Testis (tissue), 3 donors: ENCODE data around the gene DAB2IP. TPM values are rescaled to one million over a fixed set of nuclear protein-coding genes. Genes with fewer than 3 reads are reported as not detected.

Experiments used
- DNase-seq: peaks from one replicate; pipeline ENCODE4 v3.0.0-alpha.2; 2019
- H3K27ac ChIP-seq, 2 donors: fragments of 200-600 bp; sonication (generic); one replicate each; pipeline ENCODE4 v1.5.1; 2019
- H3K27me3 ChIP-seq: fragments of 200-600 bp; sonication (generic); one replicate; pipeline ENCODE4 v1.5.1; 2019
- H3K36me3 ChIP-seq: fragments of 200-600 bp; sonication (generic); one replicate; pipeline ENCODE4 v1.5.1; 2017; ENCODE audit warnings: low read depth; ENCODE audit errors: missing control alignments
- H3K4me1 ChIP-seq: fragments of 200-600 bp; sonication (generic); one replicate; pipeline ENCODE4 v1.5.1; 2019
- H3K4me3 ChIP-seq, 2 donors: fragments of 200-600 bp; sonication (generic); one replicate each; pipeline ENCODE4 v1.5.1; 2017 to 2019
- H3K9me3 ChIP-seq: fragments of 200-600 bp; sonication (generic); one replicate; pipeline ENCODE4 v1.5.1; 2017
- CTCF ChIP-seq, 3 experiments: fragments of 450-650 bp in 2 of 3; fragments of 200-600 bp in 1 of 3; sonication (generic) in 1 of 3; IDR thresholded peaks; one replicate each; pipeline ENCODE4 v1.5.1; 2016 to 2019; ENCODE audit warnings: antibody characterized with exemption in 3 of 3, mild to moderate bottlenecking in 2 of 3, moderate library complexity in 1 of 3
- POLR2A ChIP-seq: fragments of 450-650 bp; IDR thresholded peaks from one replicate; pipeline ENCODE4 v1.6.1; 2017; ENCODE audit warnings: antibody characterized with exemption, mild to moderate bottlenecking, moderate library complexity
- WGBS, 2 donors: methylation state at CpG; one replicate each; pipeline ENCODE4 v1.1.5; 2018; 5-methylcytosine and 5-hydroxymethylcytosine counted together
- intact Hi-C: fragments of 100-400 bp; cut with DNase I; formaldehyde crosslinking; loops from one replicate; pipeline ENCODE4 v1.15.1; 2023; ENCODE audit warnings: low total_unique reads
- polyA plus RNA-seq: library from polyadenylated mRNA; stranded (reverse); fragments of 350-450 nt; fragmentation: Illumina TruSeq; extraction: RNeasy Lipid Tissue Mini Kit (QIAGEN cat#74804); gene quantifications from one replicate; pipeline ENCODE4 v1.2.3, GENCODE V29; 2014; ENCODE audit warnings: low read depth, low replicate concordance; ENCODE audit not compliant: insufficient read depth
- total RNA-seq, 2 donors: library from RNA; depleted of rRNA; stranded (reverse); fragments of >200 nt; gene quantifications; one replicate each; pipeline ENCODE4 v1.2.3, GENCODE V29; 2016

The DAB2IP gene
- total and polyA plus RNA-seq, 3 donors from 2014 or later: 57.7 to 136 (median 102) TPM

DNA sequence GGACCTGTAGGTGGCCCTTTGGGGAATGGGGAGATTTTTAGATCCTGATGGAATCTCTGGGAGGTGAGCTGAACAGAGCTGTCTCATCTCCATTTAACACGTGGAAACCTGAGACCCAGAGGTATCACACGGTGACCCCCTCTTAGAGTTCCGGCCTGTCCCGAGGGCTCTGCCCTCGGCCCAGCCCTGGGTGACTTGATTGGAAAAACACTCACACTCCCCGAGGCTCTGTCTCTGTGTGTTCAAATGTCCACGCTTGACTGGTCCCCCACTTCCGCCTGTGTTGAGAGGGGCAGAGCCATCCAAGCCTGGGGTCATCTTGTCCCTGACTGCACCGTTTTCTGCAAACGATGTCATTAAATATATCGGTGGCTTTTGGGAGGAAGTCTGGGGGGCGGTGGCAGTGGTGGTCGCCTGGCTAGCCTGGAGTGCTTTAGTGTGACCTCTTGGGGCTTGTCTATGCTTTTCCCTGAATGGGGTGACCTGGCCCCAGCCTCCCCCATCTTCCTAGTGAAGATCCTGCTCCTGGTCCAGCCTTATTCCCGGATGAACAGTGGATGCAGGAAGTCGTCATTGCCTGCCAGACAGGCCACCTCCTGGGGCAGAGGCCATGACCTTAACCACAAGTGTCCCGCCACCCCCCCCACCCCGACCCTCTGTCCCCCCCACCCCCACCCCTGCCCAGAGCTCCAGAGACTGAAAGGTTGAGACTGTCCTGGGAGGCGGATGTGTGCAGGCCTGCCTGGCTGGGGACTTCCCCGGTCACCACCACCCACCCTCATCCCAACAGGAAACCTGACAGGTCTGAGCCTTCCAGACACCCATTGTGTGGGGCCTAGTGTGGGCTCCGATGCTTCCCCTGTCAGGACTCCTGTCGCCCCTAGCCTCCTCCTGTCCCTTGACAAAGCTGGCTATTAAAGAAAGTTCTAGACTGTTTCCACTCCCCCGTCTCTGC lies 5.3 kb upstream of the DAB2IP start:
- intact Hi-C loops: no loop called here
- Histone ChIP-seq H3K4me1 (peaks cover 10% of the 10 kb centered on the region), H3K4me3 (no peak overlapping the region), H3K27me3 (no peaks in the 10 kb centered on the region), H3K36me3 (no peaks in the 10 kb centered on the region), H3K9me3 (no peaks in the 10 kb centered on the region), H3K27ac (no peak overlapping the region)
- WGBS, 2 donors: 75 to 82% methylated on average over 19 to 22 of the region's 22 CpGs
- DNase-seq: no peak
- no peak for TF ChIP-seq POLR2A
- no peak for TF ChIP-seq CTCF (IDR thresholded peaks at IDR 0.05)

DNA sequence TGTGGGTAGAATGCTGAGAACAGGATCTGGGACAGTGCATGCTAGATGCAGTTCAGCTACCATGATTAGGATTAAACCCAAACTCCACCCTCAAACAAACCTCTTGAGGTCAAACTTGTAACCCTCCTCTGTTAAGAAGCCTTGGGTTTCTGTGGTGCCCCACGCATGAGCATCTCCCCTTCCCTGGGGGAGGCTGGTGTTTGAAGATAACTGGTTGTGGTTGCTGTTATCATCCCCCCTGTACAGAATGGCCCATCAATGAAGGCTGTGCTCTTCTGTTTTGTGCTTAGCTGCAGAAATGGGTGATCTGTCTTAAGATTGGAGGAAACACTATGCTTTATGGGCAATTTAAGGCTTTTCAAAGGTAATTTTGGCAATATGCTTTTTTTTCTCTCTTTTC lies 4.4 kb upstream of the DAB2IP start:
- no peaks in the 10 kb centered on the region for H3K27me3 ChIP-seq
- intact Hi-C loops: no loop called here
- no peak overlapping the region for H3K27ac ChIP-seq
- no peak for DNase-seq
- peaks cover 13% of the 10 kb centered on the region for H3K4me1 ChIP-seq
- H3K9me3 ChIP-seq: no peaks in the 10 kb centered on the region
- no peak overlapping the region for H3K4me3 ChIP-seq
- no peak for TF ChIP-seq POLR2A
- no peak for TF ChIP-seq CTCF (IDR thresholded peaks at IDR 0.05)
- H3K36me3 ChIP-seq: no peaks in the 10 kb centered on the region
- 61 to 91% methylated on average over 1 of the region's 1 CpG for WGBS, 2 donors

DNA sequence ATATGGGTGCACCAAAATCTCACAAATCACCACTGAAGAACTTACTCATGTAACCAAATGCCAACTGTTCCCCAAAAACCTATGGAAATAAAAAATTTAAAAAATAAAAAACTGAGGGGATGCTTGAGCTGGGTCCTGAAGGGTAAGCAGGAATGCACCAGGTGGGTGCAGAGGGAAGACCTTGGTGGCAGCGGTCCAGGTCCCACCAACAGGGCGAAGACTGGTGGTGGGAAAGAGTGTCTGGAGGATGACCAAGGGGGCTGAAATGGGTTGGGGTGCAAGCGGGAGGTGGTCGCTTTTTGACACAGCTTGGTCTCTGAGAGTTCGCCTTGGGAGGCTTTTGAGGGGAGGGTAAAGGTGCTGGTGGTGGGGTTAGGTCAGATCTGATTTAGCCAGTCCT lies 3.3 kb upstream of the DAB2IP start:
- Histone ChIP-seq H3K9me3 (no peaks in the 10 kb centered on the region), H3K4me3 (no peak overlapping the region), H3K27ac (no peak overlapping the region), H3K4me1 (peaks cover 21% of the 10 kb centered on the region), H3K27me3 (no peaks in the 10 kb centered on the region), H3K36me3 (no peaks in the 10 kb centered on the region)
- TF ChIP-seq CTCF (IDR thresholded peaks at IDR 0.05) (no peak), POLR2A (no peak)
- DNase-seq: no peak
- intact Hi-C loops: no loop called here
- 96 to 97% methylated on average over 5 of the region's 5 CpGs for WGBS, 2 donors

DNA sequence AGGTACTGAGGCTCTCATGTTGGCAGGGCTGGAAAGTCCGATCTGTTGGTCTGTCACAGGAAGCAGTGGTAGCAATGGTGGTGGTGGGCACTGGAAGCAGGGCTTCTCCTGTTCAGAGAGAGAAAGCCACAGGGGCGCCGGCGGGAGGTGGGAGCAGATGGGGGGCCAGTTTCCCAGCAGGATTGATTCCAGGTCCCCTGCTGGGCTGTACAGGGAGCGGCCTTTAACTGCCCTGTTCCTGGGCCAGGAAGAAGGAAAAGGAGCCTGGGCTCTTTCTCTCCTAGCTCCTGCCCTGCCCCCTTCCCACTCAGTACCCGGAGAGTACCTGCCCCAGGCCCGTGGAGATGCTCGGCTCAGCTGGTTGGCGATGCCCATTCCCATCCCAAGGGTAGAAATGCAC lies 2.6 kb upstream of the DAB2IP start:
- 78 to 91% methylated on average over 4 to 9 of the region's 9 CpGs for WGBS, 2 donors
- no peak overlapping the region for H3K27ac ChIP-seq

More for the DNA sequence above, 2.6 kb upstream of the DAB2IP start:
- no peaks in the 10 kb centered on the region for H3K27me3 ChIP-seq
- H3K36me3 ChIP-seq: no peaks in the 10 kb centered on the region
- no peak for DNase-seq
- TF ChIP-seq CTCF (IDR thresholded peaks at IDR 0.05): no peak
- no peak for TF ChIP-seq POLR2A
- H3K4me1 ChIP-seq: peaks cover 21% of the 10 kb centered on the region
- intact Hi-C loops: no loop called here
- no peaks in the 10 kb centered on the region for H3K9me3 ChIP-seq
- no peak overlapping the region for H3K4me3 ChIP-seq
